GM23248 (cell line): ENCODE results near the gene RNF144B. TPM values are rescaled to one million over a fixed set of nuclear protein-coding genes. Genes with fewer than 3 reads are reported as not detected.
"Not testable (repeated sequence)": the region's sequence is repeated elsewhere in the genome, so short reads cannot be mapped to it uniquely, and the experiment has no call there.

Experiments used
- DNase-seq: peaks from one replicate; pipeline ENCODE4 v3.0.0-alpha.2; 2015
- H2AFZ ChIP-seq: fragments of 200-600 bp; sonication (generic); 2 replicates; pipeline ENCODE4 v1.6.1; 2016; ENCODE audit warnings: antibody characterized with exemption
- H3F3A ChIP-seq: fragments of 200-600 bp; sonication (generic); 2 replicates; pipeline ENCODE4 v1.6.1; 2016; ENCODE audit warnings: mild to moderate bottlenecking, antibody characterized with exemption, mixed run types; ENCODE audit not compliant: insufficient read depth
- H3K27ac ChIP-seq: fragments of 200-600 bp; sonication (generic); 2 replicates; pipeline ENCODE4 v1.5.1; 2016; ENCODE audit warnings: mild to moderate bottlenecking
- H3K27me3 ChIP-seq: fragments of 200-600 bp; sonication (generic); replicated peaks from 2 replicates; pipeline ENCODE4 v1.6.1; 2016; ENCODE audit warnings: mild to moderate bottlenecking; ENCODE audit not compliant: insufficient read depth
- H3K36me3 ChIP-seq: fragments of 200-600 bp; sonication (generic); 2 replicates; pipeline ENCODE4 v1.6.1; 2016; ENCODE audit warnings: low read depth, mild to moderate bottlenecking
- H3K4me1 ChIP-seq: fragments of 200-600 bp; sonication (generic); 2 replicates; pipeline ENCODE4 v1.6.1; 2016; ENCODE audit warnings: mild to moderate bottlenecking; ENCODE audit not compliant: insufficient read depth
- H3K4me2 ChIP-seq: fragments of 200-600 bp; sonication (generic); one replicate; pipeline ENCODE4 v1.6.1; 2016; ENCODE audit warnings: mild to moderate bottlenecking; ENCODE audit not compliant: unreplicated experiment
- H3K4me3 ChIP-seq: fragments of 200-600 bp; sonication (generic); 2 replicates; pipeline ENCODE4 v1.5.1; 2016; ENCODE audit warnings: mild to moderate bottlenecking
- H3K79me2 ChIP-seq: fragments of 200-600 bp; sonication (generic); 2 replicates; pipeline ENCODE4 v1.6.1; 2016; ENCODE audit warnings: mild to moderate bottlenecking; ENCODE audit not compliant: insufficient read depth
- H3K9ac ChIP-seq: fragments of 200-600 bp; sonication (generic); 2 replicates; pipeline ENCODE4 v1.6.1; 2016; ENCODE audit warnings: mild to moderate bottlenecking
- H3K9me2 ChIP-seq: fragments of 200-600 bp; sonication (generic); 2 replicates; pipeline ENCODE4 v1.6.1; 2016; ENCODE audit warnings: mixed run types, mild to moderate bottlenecking, moderate library complexity; ENCODE audit not compliant: insufficient read depth
- H3K9me3 ChIP-seq: fragments of 200-600 bp; sonication (generic); one replicate; pipeline ENCODE4 v1.6.1; 2017; ENCODE audit warnings: low read depth
- H4K20me1 ChIP-seq: fragments of 200-600 bp; sonication (generic); 2 replicates; pipeline ENCODE4 v1.6.0; 2016; ENCODE audit not compliant: insufficient read depth
- EZH2 ChIP-seq: fragments of 200-600 bp; sonication (generic); IDR thresholded peaks from 2 replicates; pipeline ENCODE4 v1.6.1; 2018; ENCODE audit warnings: antibody characterized with exemption, mild to moderate bottlenecking; ENCODE audit not compliant: insufficient read depth, poor library complexity, severe bottlenecking
- EZH2phosphoT487 ChIP-seq: fragments of 200-600 bp; sonication (generic); IDR thresholded peaks from 2 replicates; pipeline ENCODE4 v1.6.1; 2018; ENCODE audit warnings: antibody characterized with exemption, moderate library complexity, mild to moderate bottlenecking, low read depth; ENCODE audit not compliant: insufficient read depth
- WGBS, 2 experiments: methylation state at CpG; one replicate each; pipeline ENCODE4 v1.1.6; 2015 to 2017; ENCODE audit warnings: low lambda C conversion rate in 2 of 2, low coverage in 1 of 2; ENCODE audit errors: missing lambda C conversion rate in 2 of 2; 5-methylcytosine and 5-hydroxymethylcytosine counted together
- in situ Hi-C: fragments of 300-500 bp; cut with MboI; formaldehyde crosslinking; loops from 2 replicates; pipeline ENCODE4 v1.15.0; 2020
- polyA plus RNA-seq: library from polyadenylated mRNA; unstranded; fragments of >200 nt; fragmentation: Nextera tagmentation; extraction: Ambion mirVana; gene quantifications from 2 replicates; pipeline ENCODE4 v1.2.1, GENCODE V29; 2016
- total RNA-seq: library from RNA; depleted of rRNA; stranded (reverse); fragments of >200 nt; shearing (Covaris generic); gene quantifications from 2 replicates; pipeline ENCODE4 v1.2.3, GENCODE V29; 2014

The RNF144B gene
- total and polyA plus RNA-seq, 2 experiments from 2014 or later = 2.6 to 3.5 TPM

DNA sequence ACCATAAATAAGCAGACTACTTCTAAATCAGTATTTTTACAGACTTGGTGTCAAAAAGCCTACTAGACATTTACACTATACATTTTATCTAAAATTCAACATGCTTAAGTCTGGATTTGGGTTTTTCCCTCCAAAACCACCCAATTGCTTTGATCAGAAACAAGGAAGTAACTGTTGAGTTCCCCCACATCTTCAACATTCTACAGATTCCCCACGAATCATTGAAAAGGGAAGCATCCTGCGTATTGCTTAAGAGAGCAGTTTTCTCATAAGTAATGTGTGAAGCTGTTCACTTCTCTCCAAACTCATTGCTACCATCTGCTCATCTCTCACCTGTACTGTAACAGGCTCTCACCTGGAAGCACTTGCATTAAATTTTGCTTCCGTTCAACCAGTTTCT, 36.4 kb upstream of the RNF144B start:
- no peaks in the 10 kb centered on the region for H3K79me2 ChIP-seq
- no peak overlapping the region for H3K4me2 ChIP-seq
- DNase-seq = no peak
- peaks cover 6% of the 10 kb centered on the region for H3K4me1 ChIP-seq
- H2AFZ ChIP-seq = no peak overlapping the region
- WGBS, 2 experiments = 86 to 97% methylated on average over 3 of the region's 3 CpGs
- H3K27ac ChIP-seq = no peak overlapping the region
- H3K27me3 ChIP-seq = no peaks in the 10 kb centered on the region
- H3K36me3 ChIP-seq = no peaks in the 10 kb centered on the region
- H3F3A ChIP-seq = no peaks in the 10 kb centered on the region
- TF ChIP-seq EZH2phosphoT487 (no peak), EZH2 (no peak)
- in situ Hi-C loops = no loop called here
- no peak overlapping the region for H3K9ac ChIP-seq
- no peaks in the 10 kb centered on the region for H3K9me2 ChIP-seq
- H4K20me1 ChIP-seq = no peaks in the 10 kb centered on the region
- no peak overlapping the region for H3K4me3 ChIP-seq
- H3K9me3 ChIP-seq = no peaks in the 10 kb centered on the region

GRCh38 chr6:18352001-18352400, 35.1 kb upstream of the RNF144B start:
- no peaks in the 10 kb centered on the region for H3K27me3 ChIP-seq
- DNase-seq = no peak
- H3K79me2 ChIP-seq = no peaks in the 10 kb centered on the region
- no peak overlapping the region for H3K4me3 ChIP-seq
- no peak overlapping the region for H3K27ac ChIP-seq
- no peak overlapping the region for H3K4me2 ChIP-seq
- no peaks in the 10 kb centered on the region for H4K20me1 ChIP-seq
- no peak for TF ChIP-seq EZH2
- no peak for TF ChIP-seq EZH2phosphoT487
- H3K9ac ChIP-seq = no peak overlapping the region
- H2AFZ ChIP-seq = no peak overlapping the region
- H3F3A ChIP-seq = no peaks in the 10 kb centered on the region
- H3K9me2 ChIP-seq = no peaks in the 10 kb centered on the region
- 49 to 52% methylated on average over 4 of the region's 4 CpGs for WGBS, 2 experiments
- in situ Hi-C loops = no loop called here
- no peaks in the 10 kb centered on the region for H3K36me3 ChIP-seq
- peaks cover 6% of the 10 kb centered on the region for H3K4me1 ChIP-seq
- no peaks in the 10 kb centered on the region for H3K9me3 ChIP-seq

GRCh38 chr6:18352842-18353241, 34.3 kb upstream of the RNF144B start:
- no peak overlapping the region for H3K4me3 ChIP-seq
- no peak overlapping the region for H3K9ac ChIP-seq
- no peak overlapping the region for H3K27ac ChIP-seq
- H3K4me2 ChIP-seq = no peak overlapping the region
- H2AFZ ChIP-seq = no peak overlapping the region
- 46 to 50% methylated on average over 2 of the region's 2 CpGs for WGBS, 2 experiments
- H3K27me3 ChIP-seq = no peaks in the 10 kb centered on the region
- H3K36me3 ChIP-seq = no peaks in the 10 kb centered on the region
- H3K9me2 ChIP-seq = no peaks in the 10 kb centered on the region
- no peaks in the 10 kb centered on the region for H3K79me2 ChIP-seq
- H4K20me1 ChIP-seq = no peaks in the 10 kb centered on the region
- peaks cover 6% of the 10 kb centered on the region for H3K4me1 ChIP-seq
- H3K9me3 ChIP-seq = no peaks in the 10 kb centered on the region
- no peak for TF ChIP-seq EZH2phosphoT487
- TF ChIP-seq EZH2 = no peak
- no peak for DNase-seq
- in situ Hi-C loops = no loop called here
- H3F3A ChIP-seq = no peaks in the 10 kb centered on the region

DNA sequence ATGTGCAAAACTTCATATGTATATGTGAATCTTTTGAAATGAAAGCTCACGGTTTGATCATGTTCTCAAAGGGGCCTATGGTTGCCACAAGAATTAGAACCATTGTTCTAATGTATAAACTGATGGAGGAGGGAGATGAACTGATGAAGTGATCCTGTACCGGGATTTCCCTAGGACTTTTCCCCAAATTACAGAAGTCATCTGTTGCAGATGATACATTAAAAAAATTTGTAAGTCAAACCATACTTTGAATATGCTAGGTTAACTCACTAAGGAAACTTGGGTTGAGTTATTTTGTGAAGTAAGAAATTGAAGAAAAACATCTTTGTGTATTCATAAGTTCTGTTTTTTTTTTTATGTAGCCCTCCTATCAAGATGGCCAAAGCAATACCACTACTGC, 33.9 kb upstream of the RNF144B start:
- in situ Hi-C loops = no loop called here
- WGBS, 2 experiments = 63 to 68% methylated on average over 2 of the region's 2 CpGs
- Histone ChIP-seq H3K4me3 (no peak overlapping the region), H3K36me3 (no peaks in the 10 kb centered on the region), H3K79me2 (no peaks in the 10 kb centered on the region), H4K20me1 (no peaks in the 10 kb centered on the region), H3K9ac (no peak overlapping the region), H3K4me1 (peaks cover 6% of the 10 kb centered on the region), H3K9me2 (no peaks in the 10 kb centered on the region), H3F3A (no peaks in the 10 kb centered on the region), H3K27ac (no peak overlapping the region), H3K9me3 (no peaks in the 10 kb centered on the region), H3K4me2 (no peak overlapping the region), H3K27me3 (no peaks in the 10 kb centered on the region), H2AFZ (no peak overlapping the region)
- no peak for DNase-seq
- TF ChIP-seq EZH2phosphoT487 (no peak), EZH2 (no peak)

DNA sequence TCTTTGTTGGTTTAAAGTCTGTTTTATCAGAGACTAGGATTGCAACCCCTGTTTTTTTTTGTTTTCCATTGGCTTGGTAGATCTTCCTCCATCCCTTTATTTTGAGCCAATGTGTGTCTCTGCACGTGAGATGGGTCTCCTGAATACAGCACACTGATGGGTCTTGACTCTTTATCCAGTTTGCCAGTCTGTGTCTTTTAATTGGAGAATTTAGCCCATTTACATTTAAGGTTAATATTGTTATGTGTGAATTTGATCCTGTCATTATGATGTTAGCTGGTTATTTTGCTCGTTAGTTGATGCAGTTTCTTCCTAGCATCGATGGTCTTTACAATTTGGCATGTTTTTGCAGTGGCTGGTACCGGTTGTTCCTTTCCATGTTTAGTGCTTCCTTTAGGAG, 29.6 kb upstream of the RNF144B start:
- H3K9me2 ChIP-seq, H3K4me2 ChIP-seq, H3K4me3 ChIP-seq, H3F3A ChIP-seq, H4K20me1 ChIP-seq, H3K9ac ChIP-seq, H3K9me3 ChIP-seq, H3K36me3 ChIP-seq, H3K4me1 ChIP-seq, H3K27ac ChIP-seq, in situ Hi-C loops, H2AFZ ChIP-seq, H3K27me3 ChIP-seq, DNase-seq, H3K79me2 ChIP-seq: not testable (repeated sequence)
- 58 to 62% methylated on average over 3 to 4 of the region's 4 CpGs for WGBS, 2 experiments
